ENCODE measurements around the gene GLMP. TPM values are rescaled to one million over a fixed set of nuclear protein-coding genes. Genes with fewer than 3 reads are reported as not detected.

GLMP gene
- total and polyA plus RNA-seq, 2 donors, result 25.9 to 41.3 TPM

Other genes starting within 250 kb of the GLMP start
- gene UBQLN4, start 241.9 kb downstream of the GLMP start, total RNA-seq, result 13.2 TPM
- gene UBQLN4, start 241.9 kb downstream of the GLMP start, polyA plus RNA-seq, result 30.3 TPM
- 28.9 TPM for gene LAMTOR2, start 240.9 kb downstream of the GLMP start, total RNA-seq
- 91.1 TPM for gene LAMTOR2, start 240.9 kb downstream of the GLMP start, polyA plus RNA-seq
- gene RAB25, start 234.5 kb downstream of the GLMP start, total RNA-seq, result 11.9 TPM
- gene RAB25, start 234.5 kb downstream of the GLMP start, polyA plus RNA-seq, result 28.2 TPM
- gene MEX3A, start 213.2 kb downstream of the GLMP start, total RNA-seq, result 7.2 TPM
- gene MEX3A, start 213.2 kb downstream of the GLMP start, polyA plus RNA-seq, result 0.76 TPM
- gene LMNA, start 181.0 kb downstream of the GLMP start, total RNA-seq, result 224 TPM
- gene LMNA, start 181.0 kb downstream of the GLMP start, polyA plus RNA-seq, result 306 TPM
- gene SEMA4A, start 142.1 kb downstream of the GLMP start, total RNA-seq, result 7.3 TPM
- 7.0 TPM for gene SEMA4A, start 142.1 kb downstream of the GLMP start, polyA plus RNA-seq
- 5.7 TPM for gene SLC25A44, start 101.6 kb downstream of the GLMP start, total RNA-seq
- 13.9 TPM for gene SLC25A44, start 101.6 kb downstream of the GLMP start, polyA plus RNA-seq
- gene PMF1, start 82.7 kb downstream of the GLMP start, total RNA-seq, result 36.9 TPM
- gene PMF1, start 82.7 kb downstream of the GLMP start, polyA plus RNA-seq, result 65.6 TPM
- 0.42 TPM for gene BGLAP, start 53.5 kb downstream of the GLMP start, total RNA-seq
- gene BGLAP, start 53.5 kb downstream of the GLMP start, polyA plus RNA-seq, result 0.68 TPM
- gene PAQR6, start 47.6 kb downstream of the GLMP start, total RNA-seq, result 0.79 TPM
- 1.5 TPM for gene PAQR6, start 47.6 kb downstream of the GLMP start, polyA plus RNA-seq
- gene SMG5, start 12.9 kb downstream of the GLMP start, total RNA-seq, result 33.3 TPM
- 47.3 TPM for gene SMG5, start 12.9 kb downstream of the GLMP start, polyA plus RNA-seq
- 3.2 TPM for gene TMEM79, start 11.4 kb downstream of the GLMP start, total RNA-seq
- 6.3 TPM for gene TMEM79, start 11.4 kb downstream of the GLMP start, polyA plus RNA-seq
- gene VHLL, start 3.6 kb upstream of the GLMP start, total RNA-seq, result not detected
- not detected for gene VHLL, start 3.6 kb upstream of the GLMP start, polyA plus RNA-seq
- 169 TPM for gene CCT3, start 42.6 kb upstream of the GLMP start, total RNA-seq
- 178 TPM for gene CCT3, start 42.6 kb upstream of the GLMP start, polyA plus RNA-seq
- not detected for gene TSACC, start 42.8 kb upstream of the GLMP start, total RNA-seq
- 0.28 TPM for gene TSACC, start 42.8 kb upstream of the GLMP start, polyA plus RNA-seq
- not detected for gene RHBG, start 73.5 kb upstream of the GLMP start, total RNA-seq
- gene RHBG, start 73.5 kb upstream of the GLMP start, polyA plus RNA-seq, result 0.86 TPM
- 10.0 TPM for gene MEF2D, start 205.1 kb upstream of the GLMP start, total RNA-seq
- 55.5 TPM for gene MEF2D, start 205.1 kb upstream of the GLMP start, polyA plus RNA-seq